ENCODE data around the gene HDGFL3. TPM values are rescaled to one million over a fixed set of nuclear protein-coding genes. Genes with fewer than 3 reads are reported as not detected.

Gene HDGFL3
- total and polyA plus RNA-seq, 2 experiments from 2014 or later: 68.8 to 164 TPM

GRCh38 chr15:83115831-83116565 is 91.6 kb downstream of the HDGFL3 start:
- no peaks in the 10 kb centered on the region for H3K27me3 ChIP-seq
- no peaks in the 10 kb centered on the region for H3K4me1 ChIP-seq (ENCODE audit: low read depth)
- no peaks in the 10 kb centered on the region for H3K9me3 ChIP-seq (ENCODE audit: low read depth)
- no peak for TF ChIP-seq CTCF (IDR thresholded peaks at IDR 0.05; ENCODE audit: low read depth, low read length)
- H3K27ac ChIP-seq: no peak overlapping the region
- no peaks in the 10 kb centered on the region for H3K36me3 ChIP-seq
- no peak for DNase-seq (ENCODE audit: low read depth in 1 of 2, low spot score in 1 of 2)
- no peak overlapping the region for H3K4me3 ChIP-seq

- TF ChIP-seq CTCF (IDR thresholded peaks at IDR 0.05; ENCODE audit: low read depth, low read length): no peak
- H3K27me3 ChIP-seq: peaks cover under 1% of the 10 kb centered on the region
- no peaks in the 10 kb centered on the region for H3K4me1 ChIP-seq (ENCODE audit: low read depth)
- no peaks in the 10 kb centered on the region for H3K9me3 ChIP-seq (ENCODE audit: low read depth)
- no peak overlapping the region for H3K27ac ChIP-seq
- no peaks in the 10 kb centered on the region for H3K36me3 ChIP-seq
- no peak overlapping the region for H3K4me3 ChIP-seq
- no peak for DNase-seq (ENCODE audit: low read depth in 1 of 2, low spot score in 1 of 2)
Observed at GRCh38 chr15:83115410-83115809, 92.2 kb downstream of the HDGFL3 start.

- Histone ChIP-seq H3K27ac (no peak overlapping the region), H3K27me3 (peaks cover 5% of the 10 kb centered on the region), H3K4me3 (no peak overlapping the region), H3K4me1 (ENCODE audit: low read depth) (no peaks in the 10 kb centered on the region), H3K9me3 (ENCODE audit: low read depth) (no peaks in the 10 kb centered on the region), H3K36me3 (no peaks in the 10 kb centered on the region)
- DNase-seq (ENCODE audit: low read depth in 1 of 2, low spot score in 1 of 2): no peak
- TF ChIP-seq CTCF (IDR thresholded peaks at IDR 0.05; ENCODE audit: low read depth, low read length): no peak
Observed at GRCh38 chr15:83114856-83115255, 92.8 kb downstream of the HDGFL3 start.

GRCh38 chr15:83113881-83114674 is 93.5 kb downstream of the HDGFL3 start:
- Histone ChIP-seq H3K9me3 (ENCODE audit: low read depth) (no peaks in the 10 kb centered on the region), H3K4me1 (ENCODE audit: low read depth) (no peaks in the 10 kb centered on the region), H3K4me3 (no peak overlapping the region), H3K36me3 (no peaks in the 10 kb centered on the region), H3K27ac (no peak overlapping the region), H3K27me3 (peaks cover 12% of the 10 kb centered on the region)
- DNase-seq (ENCODE audit: low read depth in 1 of 2, low spot score in 1 of 2): no peak
- TF ChIP-seq CTCF (IDR thresholded peaks at IDR 0.05; ENCODE audit: low read depth, low read length): no peak

GRCh38 chr15:83112956-83113299 is 94.7 kb downstream of the HDGFL3 start:
- H3K9me3 ChIP-seq (ENCODE audit: low read depth): no peaks in the 10 kb centered on the region
- no peak overlapping the region for H3K4me3 ChIP-seq
- H3K27me3 ChIP-seq: peaks cover 24% of the 10 kb centered on the region
- no peaks in the 10 kb centered on the region for H3K36me3 ChIP-seq
- TF ChIP-seq CTCF (IDR thresholded peaks at IDR 0.05; ENCODE audit: low read depth, low read length): no peak
- no peak overlapping the region for H3K27ac ChIP-seq
- no peak for DNase-seq (ENCODE audit: low read depth in 1 of 2, low spot score in 1 of 2)
- no peaks in the 10 kb centered on the region for H3K4me1 ChIP-seq (ENCODE audit: low read depth)

Data from cardiac muscle cell (in vitro differentiated cells and primary cell).